Measurements from ENCODE around the gene QRSL1. TPM values are rescaled to one million over a fixed set of nuclear protein-coding genes. Genes with fewer than 3 reads are reported as not detected.
"Not testable (repeated sequence)": the region's sequence is repeated elsewhere in the genome, so short reads cannot be mapped to it uniquely, and the experiment has no call there.

The QRSL1 gene
- 10 to 100 TPM; 11.6 to 12.2 TPM for total RNA-seq

DNA sequence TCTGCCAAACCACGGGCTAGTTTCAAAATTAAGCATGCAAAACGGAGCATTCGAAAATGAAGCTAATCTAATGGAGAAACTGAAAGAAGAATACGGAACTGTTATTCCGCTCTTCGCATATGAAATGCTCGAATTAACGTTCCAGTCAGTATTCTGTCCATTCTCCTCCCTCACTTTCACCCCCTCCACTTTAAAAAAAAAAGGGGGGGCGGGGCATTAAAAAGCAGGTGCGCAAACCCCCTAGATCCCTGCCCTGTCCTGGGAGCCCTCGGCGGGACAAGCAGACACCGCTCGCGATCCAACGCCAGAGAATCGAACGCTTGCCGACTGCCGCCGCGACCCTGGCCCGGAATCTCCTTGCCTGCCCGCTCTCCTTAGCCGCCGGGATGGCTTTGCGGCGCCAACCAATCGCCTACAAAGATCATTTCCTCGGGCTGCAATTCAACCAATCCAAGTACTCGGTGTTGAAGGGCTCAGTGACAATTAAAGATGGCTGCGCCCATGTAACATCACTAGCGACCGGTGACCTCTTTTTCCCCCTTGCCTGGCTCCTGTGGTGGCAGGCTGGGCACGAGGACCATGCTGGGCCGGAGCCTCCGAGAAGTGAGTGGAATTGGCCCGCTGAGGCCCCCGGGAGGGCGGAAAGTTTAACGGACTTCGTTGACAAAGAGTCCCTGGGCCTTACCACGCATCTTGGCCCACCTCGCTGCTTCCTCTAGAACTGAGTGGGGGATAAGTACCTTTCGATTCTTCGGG, at the start of gene QRSL1, which contains the start of gene RTN4IP1:
Gene QRSL1 (plus strand): TSS at position 476 of the 756 bp plus-strand sequence. CDS start 104 bp downstream, at position 580.
Gene RTN4IP1 (minus strand): TSS at position 396 of the 756 bp plus-strand sequence. CDS start 477 bp downstream, outside the sequence.
- peak; percentile 89 for DNase-seq
- ChIA-PET CTCF (interaction anchor here (1.3 to 2.2 kb wide), 5 partner anchors 14 to 21 kb away, joined by 5 to 10 read pairs (median 8); no protein-coding TSS in a partner anchor), POLR2A (interaction anchor here (0.5 to 2.2 kb wide), 8 partner anchors 9 to 1442 kb away, joined by 3 to 29 read pairs (median 6); no protein-coding TSS in a partner anchor)
- Mint-ChIP-seq H3K4me3 (peak within 1 kb of the TSS; percentile 92), H3K9me3 (no peaks in the 10 kb centered on the region), H3K4me1 (peaks cover 43% of the 10 kb centered on the region), H3K27ac (peak within 1 kb of the TSS; percentile 90), H3K27me3 (no peaks in the 10 kb centered on the region), H3K36me3 (ENCODE audit: low read depth) (peaks cover 4% of the 10 kb centered on the region)

DNA sequence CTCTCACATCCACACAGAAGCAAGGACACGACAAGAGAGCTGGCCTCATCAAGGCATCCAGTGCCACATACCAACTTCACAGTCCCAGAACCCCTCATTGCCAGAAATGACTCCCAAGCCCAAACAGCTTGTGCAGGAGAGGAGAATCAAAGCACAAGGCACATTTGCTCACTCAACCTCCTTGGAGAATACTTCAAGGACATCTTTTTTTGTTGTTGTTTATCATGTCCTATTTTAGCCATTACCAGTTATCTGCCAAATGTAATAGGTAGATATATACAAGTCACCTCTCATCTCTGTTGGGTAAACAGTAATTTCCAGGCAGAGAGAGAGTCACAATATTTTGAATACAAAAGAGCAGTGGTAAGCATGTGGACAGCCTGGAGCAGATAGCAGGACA, 47.9 kb upstream of the QRSL1 start:
- peaks cover 9% of the 10 kb centered on the region for H3K36me3 Mint-ChIP-seq (ENCODE audit: low read depth)
- no peak overlapping the region for H3K27ac Mint-ChIP-seq
- ChIA-PET POLR2A (no interaction called here), CTCF (interaction anchor here (0.5 to 2.0 kb wide), 4 partner anchors 11 to 137 kb away, joined by 3 to 6 read pairs (median 4); no protein-coding TSS in a partner anchor)
- no peaks in the 10 kb centered on the region for H3K9me3 Mint-ChIP-seq
- no peak overlapping the region for H3K4me3 Mint-ChIP-seq
- DNase-seq, result no peak
- peaks cover 8% of the 10 kb centered on the region for H3K4me1 Mint-ChIP-seq
- H3K27me3 Mint-ChIP-seq, result no peaks in the 10 kb centered on the region

DNA sequence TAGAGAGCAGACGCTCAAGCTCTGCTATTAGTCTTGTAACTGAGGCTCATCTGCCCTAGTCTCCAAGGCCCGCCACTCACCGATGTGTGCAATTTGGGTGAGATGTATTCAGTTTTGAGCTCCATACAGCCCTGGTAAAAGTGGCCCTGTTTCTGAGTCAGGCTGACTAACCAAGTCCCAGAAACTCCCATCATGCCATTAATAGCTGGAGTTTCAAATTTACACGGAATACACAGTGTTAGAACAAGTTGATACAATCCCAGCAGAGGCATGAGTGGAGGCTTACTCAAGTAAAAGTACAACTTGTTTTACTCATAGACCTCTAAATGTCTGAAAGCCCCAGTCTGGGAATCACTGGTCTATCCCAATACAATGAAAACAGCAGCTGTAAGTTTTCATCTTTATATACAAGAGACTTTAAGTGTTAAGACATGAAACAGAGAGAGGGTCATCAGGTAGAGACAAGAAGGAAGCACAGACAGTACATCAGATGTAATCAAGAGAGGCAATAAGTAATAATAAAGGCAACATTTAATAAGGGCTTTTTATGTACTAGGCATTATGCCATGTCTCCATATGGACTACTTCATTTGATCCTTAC, 42.5 kb upstream of the QRSL1 start:
- Mint-ChIP-seq H3K9me3 (no peaks in the 10 kb centered on the region), H3K27ac (no peak overlapping the region), H3K36me3 (ENCODE audit: low read depth) (peaks cover 10% of the 10 kb centered on the region), H3K4me1 (no peaks in the 10 kb centered on the region), H3K27me3 (no peaks in the 10 kb centered on the region), H3K4me3 (no peak overlapping the region)
- DNase-seq, result no peak
- ChIA-PET POLR2A (no interaction called here), CTCF (no interaction called here)

- POLR2A ChIA-PET, result not testable (repeated sequence)
Observed at GRCh38 chr6:106588937-106589336, 40.4 kb upstream of the QRSL1 start.

DNA sequence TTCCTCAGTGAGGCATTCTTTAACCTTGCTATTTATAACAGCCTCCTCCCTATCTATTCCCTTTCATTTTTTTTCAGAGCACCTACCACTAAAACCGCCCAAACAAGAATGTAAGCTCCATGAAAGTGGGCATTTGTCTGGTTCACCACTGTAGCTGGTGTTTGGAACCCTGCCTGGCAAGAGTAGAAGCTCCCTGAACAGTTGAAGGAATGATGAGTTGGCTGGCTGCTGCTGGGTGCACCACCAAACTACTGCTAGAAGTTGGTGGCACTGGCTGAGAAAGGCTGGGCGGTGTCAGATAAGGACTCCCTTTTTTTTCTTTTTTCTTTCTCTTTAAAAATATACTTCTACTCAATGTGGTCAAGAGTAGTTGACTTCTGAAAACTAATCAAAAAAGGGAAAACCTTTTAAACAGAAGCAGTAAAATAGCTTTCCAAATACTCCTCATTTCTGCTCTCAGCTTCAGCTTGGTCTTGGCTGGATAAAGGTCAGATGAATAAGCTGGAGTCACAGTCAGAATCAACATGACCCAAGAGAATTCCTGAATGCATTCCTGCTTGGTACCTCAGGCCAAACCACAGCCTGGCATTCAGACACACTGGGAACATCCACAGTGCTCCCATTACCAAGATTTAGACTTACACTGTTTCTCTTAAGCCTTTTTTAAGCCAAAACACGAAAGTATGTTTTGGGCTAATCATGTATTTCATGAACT, 38.1 kb upstream of the QRSL1 start:
- ChIA-PET CTCF (no interaction called here), POLR2A (no interaction called here)
- Mint-ChIP-seq H3K27ac (no peak overlapping the region), H3K9me3 (no peaks in the 10 kb centered on the region), H3K4me1 (no peaks in the 10 kb centered on the region), H3K4me3 (no peak overlapping the region), H3K27me3 (no peaks in the 10 kb centered on the region), H3K36me3 (ENCODE audit: low read depth) (peaks cover 8% of the 10 kb centered on the region)
- DNase-seq, result no peak

More at GRCh38 chr6:106588937-106589336, 40.4 kb upstream of the QRSL1 start:
- H3K27me3 Mint-ChIP-seq; H3K4me1 Mint-ChIP-seq; H3K9me3 Mint-ChIP-seq; H3K36me3 Mint-ChIP-seq (ENCODE audit: low read depth); H3K4me3 Mint-ChIP-seq; H3K27ac Mint-ChIP-seq; DNase-seq; CTCF ChIA-PET: not testable (repeated sequence)

GRCh38 chr6:106599440-106599839, 29.9 kb upstream of the QRSL1 start:
- no peak overlapping the region for H3K27ac Mint-ChIP-seq
- H3K27me3 Mint-ChIP-seq, result no peaks in the 10 kb centered on the region
- no peak for DNase-seq
- ChIA-PET POLR2A (interaction anchor here (0.9 kb wide), 1 partner anchor 274 kb away, joined by 3 read pairs; no protein-coding TSS in a partner anchor), CTCF (interaction anchor here (0.8 kb wide), 1 partner anchor 33 kb away, joined by 5 read pairs; no protein-coding TSS in a partner anchor)
- peaks cover 3% of the 10 kb centered on the region for H3K36me3 Mint-ChIP-seq (ENCODE audit: low read depth)
- no peaks in the 10 kb centered on the region for H3K4me1 Mint-ChIP-seq
- no peaks in the 10 kb centered on the region for H3K9me3 Mint-ChIP-seq
- no peak overlapping the region for H3K4me3 Mint-ChIP-seq

GRCh38 chr6:106600329-106600728, 29.0 kb upstream of the QRSL1 start:
- H3K27me3 Mint-ChIP-seq, result no peaks in the 10 kb centered on the region
- H3K27ac Mint-ChIP-seq, result no peak overlapping the region
- no peak for DNase-seq
- CTCF ChIA-PET, result no interaction called here
- POLR2A ChIA-PET, result no interaction called here
- no peaks in the 10 kb centered on the region for H3K9me3 Mint-ChIP-seq
- no peaks in the 10 kb centered on the region for H3K4me1 Mint-ChIP-seq
- H3K4me3 Mint-ChIP-seq, result no peak overlapping the region
- peaks cover 8% of the 10 kb centered on the region for H3K36me3 Mint-ChIP-seq (ENCODE audit: low read depth)

DNA sequence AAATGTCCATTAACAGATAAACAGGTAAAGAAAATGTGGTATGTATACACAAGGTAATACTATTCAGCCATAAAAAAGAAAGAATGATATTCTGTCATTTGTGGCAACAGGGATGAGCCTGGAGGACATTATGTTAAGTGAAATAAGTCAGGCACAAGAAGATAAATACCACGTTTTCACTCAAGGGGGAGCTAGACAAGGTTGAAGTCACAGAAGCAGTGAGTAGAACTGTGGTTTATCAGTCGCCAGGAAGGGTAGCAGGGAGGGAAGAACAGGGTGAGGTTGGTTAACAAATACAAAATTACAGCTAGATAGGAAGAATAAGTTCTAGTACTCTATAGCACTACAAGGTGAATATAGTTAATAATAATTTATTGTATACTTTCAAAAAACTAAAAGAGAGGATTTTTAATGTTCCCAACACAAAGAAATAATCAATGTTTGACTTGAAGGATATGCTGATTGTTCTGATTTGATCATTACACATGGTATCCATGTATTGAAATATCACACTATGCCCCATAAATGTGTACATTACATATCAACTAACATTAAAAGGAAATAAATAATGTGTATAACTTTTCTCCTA, 21.2 kb upstream of the QRSL1 start:
- peaks cover 15% of the 10 kb centered on the region for H3K4me1 Mint-ChIP-seq
- CTCF ChIA-PET, result interaction anchor here (0.6 to 2.0 kb wide), 18 partner anchors 9 to 371 kb away, joined by 3 to 10 read pairs (median 4); partner anchors contain the start of genes QRSL1 and RTN4IP1
- H3K27me3 Mint-ChIP-seq, result no peaks in the 10 kb centered on the region
- H3K9me3 Mint-ChIP-seq, result no peaks in the 10 kb centered on the region
- no peak overlapping the region for H3K4me3 Mint-ChIP-seq
- DNase-seq, result no peak
- POLR2A ChIA-PET, result no interaction called here
- peaks cover 14% of the 10 kb centered on the region for H3K36me3 Mint-ChIP-seq (ENCODE audit: low read depth)
- no peak overlapping the region for H3K27ac Mint-ChIP-seq

- DNase-seq, result peak; percentile 28
- POLR2A ChIA-PET, result no interaction called here
- H3K27me3 Mint-ChIP-seq, result no peaks in the 10 kb centered on the region
- CTCF ChIA-PET, result interaction anchor here (0.6 to 3.5 kb wide), 20 partner anchors 9 to 370 kb away, joined by 3 to 26 read pairs (median 4); partner anchors contain the start of genes QRSL1 and RTN4IP1
- H3K4me1 Mint-ChIP-seq, result peaks cover 30% of the 10 kb centered on the region
- no peak overlapping the region for H3K4me3 Mint-ChIP-seq
- H3K36me3 Mint-ChIP-seq (ENCODE audit: low read depth), result peaks cover 17% of the 10 kb centered on the region
- no peaks in the 10 kb centered on the region for H3K9me3 Mint-ChIP-seq
- no peak overlapping the region for H3K27ac Mint-ChIP-seq
Observed at GRCh38 chr6:106609699-106610098, 19.7 kb upstream of the QRSL1 start.

- Mint-ChIP-seq H3K4me3 (no peak overlapping the region), H3K27me3 (no peaks in the 10 kb centered on the region), H3K4me1 (peaks cover 34% of the 10 kb centered on the region), H3K9me3 (no peaks in the 10 kb centered on the region), H3K36me3 (ENCODE audit: low read depth) (peaks cover 15% of the 10 kb centered on the region), H3K27ac (no peak overlapping the region)
- DNase-seq, result no peak
- POLR2A ChIA-PET, result interaction anchor here (0.9 to 1.3 kb wide), 2 partner anchors 12 to 19 kb away, joined by 3 to 4 read pairs; no protein-coding TSS in a partner anchor
- CTCF ChIA-PET, result interaction anchor here (0.9 to 3.5 kb wide), 8 partner anchors 15 to 386 kb away, joined by 3 to 26 read pairs (median 4); partner anchors contain the start of genes QRSL1 and RTN4IP1
Observed at GRCh38 chr6:106611030-106611429, 18.3 kb upstream of the QRSL1 start.

DNA sequence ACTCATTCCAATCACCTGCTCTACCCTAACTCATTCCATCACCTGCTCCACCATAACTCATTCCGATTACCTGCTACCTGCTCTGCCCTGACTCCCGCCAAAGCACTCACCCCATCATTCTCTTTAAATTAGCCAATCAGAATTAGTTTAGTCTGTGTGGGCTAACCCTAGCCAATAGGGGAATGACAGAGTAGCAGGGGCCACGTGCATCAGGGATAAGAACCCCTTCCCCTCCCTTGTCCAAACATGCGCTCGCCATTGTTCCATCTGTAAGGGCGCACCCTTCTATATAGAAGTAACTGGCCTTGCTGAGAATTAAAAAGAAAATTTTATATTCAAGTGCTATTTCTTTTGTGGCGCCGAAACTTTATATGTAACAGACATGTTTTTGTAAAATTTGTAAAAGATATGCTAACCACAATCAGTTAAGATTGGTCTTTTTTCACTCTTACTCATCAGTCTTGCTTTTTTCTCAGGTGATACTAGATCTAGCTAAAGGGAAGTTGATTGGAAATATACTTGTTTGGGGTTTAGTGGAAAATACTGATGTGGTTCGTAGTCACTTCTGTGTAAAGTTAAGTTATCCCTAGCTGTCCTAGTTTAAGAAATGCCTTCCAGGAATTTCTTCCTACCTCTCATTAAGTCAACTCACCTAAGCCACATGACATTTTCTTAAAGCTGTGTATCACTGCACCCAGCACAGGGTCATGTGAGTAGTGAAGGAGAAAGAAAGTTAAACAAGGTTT, 16.5 kb upstream of the QRSL1 start:
- H3K27ac Mint-ChIP-seq, result peak overlapping the region; percentile 42
- H3K4me3 Mint-ChIP-seq, result no peak overlapping the region
- DNase-seq, result no peak
- no peaks in the 10 kb centered on the region for H3K27me3 Mint-ChIP-seq
- no peaks in the 10 kb centered on the region for H3K9me3 Mint-ChIP-seq
- CTCF ChIA-PET, result interaction anchor here (0.8 to 3.5 kb wide), 7 partner anchors 14 to 385 kb away, joined by 3 to 26 read pairs (median 4); partner anchors contain the start of gene CRYBG1
- POLR2A ChIA-PET, result interaction anchor here (0.7 to 2.9 kb wide), 5 partner anchors 16 to 100 kb away, joined by 3 to 29 read pairs (median 12); partner anchors contain the start of genes QRSL1 and RTN4IP1
- peaks cover 39% of the 10 kb centered on the region for H3K4me1 Mint-ChIP-seq
- peaks cover 22% of the 10 kb centered on the region for H3K36me3 Mint-ChIP-seq (ENCODE audit: low read depth)
